Measurements from ENCODE around the gene KRTAP4-8. TPM values are rescaled to one million over a fixed set of nuclear protein-coding genes. Genes with fewer than 3 reads are reported as not detected.
"Not testable (repeated sequence)": the region's sequence is repeated elsewhere in the genome, so short reads cannot be mapped to it uniquely, and the experiment has no call there.

The KRTAP4-8 gene
- total RNA-seq, 2 experiments from 2014 or later: not detected

- POLR2A ChIA-PET: no interaction called here
- peaks cover 4% of the 10 kb centered on the region for H3K9me3 Mint-ChIP-seq
- H3K4me1 Mint-ChIP-seq (ENCODE audit: low read depth): no peaks in the 10 kb centered on the region
- H3K27ac Mint-ChIP-seq: no peak overlapping the region
- CTCF ChIA-PET: no interaction called here
- H3K36me3 Mint-ChIP-seq: no peaks in the 10 kb centered on the region
- DNase-seq: no peak
- no peak overlapping the region for H3K4me3 Mint-ChIP-seq
- H3K27me3 Mint-ChIP-seq: peaks cover 25% of the 10 kb centered on the region
- intact Hi-C loops (cut with micrococcal nuclease): no loop called here
Measured at GRCh38 chr17:41057547-41057946, 40.4 kb downstream of the KRTAP4-8 start.

GRCh38 chr17:41055130-41055529 is 42.8 kb downstream of the KRTAP4-8 start, which contains the start of gene KRTAP2-2:
KRTAP2-2 (minus strand) TSS chr17:41055230; CDS start chr17:41055211, 19 bp downstream.
- POLR2A ChIA-PET; CTCF ChIA-PET; intact Hi-C loops (cut with micrococcal nuclease); H3K9me3 Mint-ChIP-seq; DNase-seq; H3K27ac Mint-ChIP-seq; H3K4me3 Mint-ChIP-seq; H3K36me3 Mint-ChIP-seq; H3K4me1 Mint-ChIP-seq (ENCODE audit: low read depth): not testable (repeated sequence)
- H3K27me3 Mint-ChIP-seq: peaks cover 20% of the 10 kb centered on the region

GRCh38 chr17:41054556-41054955 is 43.4 kb downstream of the KRTAP4-8 start:
- POLR2A ChIA-PET; DNase-seq; H3K4me1 Mint-ChIP-seq (ENCODE audit: low read depth); H3K4me3 Mint-ChIP-seq; H3K36me3 Mint-ChIP-seq; intact Hi-C loops (cut with micrococcal nuclease); H3K27ac Mint-ChIP-seq; H3K9me3 Mint-ChIP-seq; CTCF ChIA-PET: not testable (repeated sequence)
- H3K27me3 Mint-ChIP-seq: peaks cover 19% of the 10 kb centered on the region

GRCh38 chr17:41054025-41054424 is 43.9 kb downstream of the KRTAP4-8 start:
- POLR2A ChIA-PET: no interaction called here
- peaks cover 17% of the 10 kb centered on the region for H3K27me3 Mint-ChIP-seq
- H3K4me1 Mint-ChIP-seq (ENCODE audit: low read depth): no peaks in the 10 kb centered on the region

GRCh38 chr17:41052566-41052965 is 45.4 kb downstream of the KRTAP4-8 start:
- H3K9me3 Mint-ChIP-seq: peaks cover 3% of the 10 kb centered on the region
- DNase-seq: no peak
- no peak overlapping the region for H3K27ac Mint-ChIP-seq
- H3K4me3 Mint-ChIP-seq: no peak overlapping the region
- POLR2A ChIA-PET: no interaction called here
- intact Hi-C loops (cut with micrococcal nuclease): no loop called here
- H3K4me1 Mint-ChIP-seq (ENCODE audit: low read depth): no peaks in the 10 kb centered on the region
- H3K36me3 Mint-ChIP-seq: no peaks in the 10 kb centered on the region
- CTCF ChIA-PET: interaction anchor here (0.6 kb wide), 1 partner anchor 618 kb away, joined by 3 read pairs; no protein-coding TSS in a partner anchor
- peaks cover 18% of the 10 kb centered on the region for H3K27me3 Mint-ChIP-seq

More at GRCh38 chr17:41054025-41054424, 43.9 kb downstream of the KRTAP4-8 start:
- no peak overlapping the region for H3K27ac Mint-ChIP-seq
- peaks cover 4% of the 10 kb centered on the region for H3K9me3 Mint-ChIP-seq
- intact Hi-C loops (cut with micrococcal nuclease): no loop called here
- CTCF ChIA-PET: no interaction called here
- H3K4me3 Mint-ChIP-seq: no peak overlapping the region
- no peak for DNase-seq
- H3K36me3 Mint-ChIP-seq: no peaks in the 10 kb centered on the region

- CTCF ChIA-PET: no interaction called here
- Mint-ChIP-seq H3K4me3 (no peak overlapping the region), H3K36me3 (no peaks in the 10 kb centered on the region), H3K4me1 (ENCODE audit: low read depth) (no peaks in the 10 kb centered on the region), H3K9me3 (no peaks in the 10 kb centered on the region), H3K27ac (no peak overlapping the region), H3K27me3 (peaks cover 22% of the 10 kb centered on the region)
- POLR2A ChIA-PET: no interaction called here
- no peak for DNase-seq
- intact Hi-C loops (cut with micrococcal nuclease): no loop called here
Measured at GRCh38 chr17:41049110-41049509, 48.8 kb downstream of the KRTAP4-8 start.

GRCh38 chr17:41048441-41048840 is 49.5 kb downstream of the KRTAP4-8 start:
- peaks cover 22% of the 10 kb centered on the region for H3K27me3 Mint-ChIP-seq
- H3K27ac Mint-ChIP-seq: no peak overlapping the region
- H3K9me3 Mint-ChIP-seq: peaks cover 3% of the 10 kb centered on the region
- no peak for DNase-seq
- intact Hi-C loops (cut with micrococcal nuclease): no loop called here
- no peak overlapping the region for H3K4me3 Mint-ChIP-seq
- H3K4me1 Mint-ChIP-seq (ENCODE audit: low read depth): no peaks in the 10 kb centered on the region
- H3K36me3 Mint-ChIP-seq: no peaks in the 10 kb centered on the region
- POLR2A ChIA-PET: no interaction called here
- CTCF ChIA-PET: no interaction called here

Other genes starting within 250 kb of the KRTAP4-8 start
- gene KRT12, start 230.9 kb downstream of the KRTAP4-8 start, total RNA-seq: not detected
- gene KRT20, start 212.9 kb downstream of the KRTAP4-8 start, total RNA-seq: not detected
- gene KRT23, start 160.5 kb downstream of the KRTAP4-8 start, total RNA-seq: not detected
- not detected for gene KRT39, start 131.2 kb downstream of the KRTAP4-8 start, total RNA-seq
- not detected for gene KRT40, start 113.8 kb downstream of the KRTAP4-8 start, total RNA-seq
- gene KRTAP3-3, start 104.0 kb downstream of the KRTAP4-8 start, total RNA-seq: not detected
- gene KRTAP3-2, start 98.2 kb downstream of the KRTAP4-8 start, total RNA-seq: not detected
- not detected for gene KRTAP3-1, start 89.0 kb downstream of the KRTAP4-8 start, total RNA-seq
- not detected for gene KRTAP1-5, start 70.9 kb downstream of the KRTAP4-8 start, total RNA-seq
- gene KRTAP1-4, start 67.9 kb downstream of the KRTAP4-8 start, total RNA-seq: not detected
- not detected for gene KRTAP1-3, start 63.3 kb downstream of the KRTAP4-8 start, total RNA-seq
- not detected for gene KRTAP1-1, start 56.7 kb downstream of the KRTAP4-8 start, total RNA-seq
- not detected for gene KRTAP2-1, start 50.8 kb downstream of the KRTAP4-8 start, total RNA-seq
- not detected for gene KRTAP2-2, start 42.9 kb downstream of the KRTAP4-8 start, total RNA-seq
- gene KRTAP2-3, start 38.0 kb downstream of the KRTAP4-8 start, total RNA-seq: not detected
- gene KRTAP2-4, start 32.3 kb downstream of the KRTAP4-8 start, total RNA-seq: not detected
- gene KRTAP4-7, start 14.0 kb downstream of the KRTAP4-8 start, total RNA-seq: not detected
- not detected for gene KRTAP4-16, start 4.1 kb upstream of the KRTAP4-8 start, total RNA-seq
- not detected for gene KRTAP4-9, start 7.2 kb upstream of the KRTAP4-8 start, total RNA-seq
- gene KRTAP4-11, start 20.2 kb upstream of the KRTAP4-8 start, total RNA-seq: not detected
- gene KRTAP4-12, start 26.0 kb upstream of the KRTAP4-8 start, total RNA-seq: not detected
- gene KRTAP4-6, start 42.4 kb upstream of the KRTAP4-8 start, total RNA-seq: not detected
- gene KRTAP4-5, start 51.7 kb upstream of the KRTAP4-8 start, total RNA-seq: not detected
- not detected for gene KRTAP4-4, start 62.6 kb upstream of the KRTAP4-8 start, total RNA-seq
- not detected for gene KRTAP4-3, start 70.1 kb upstream of the KRTAP4-8 start, total RNA-seq
- not detected for gene KRTAP4-2, start 80.1 kb upstream of the KRTAP4-8 start, total RNA-seq
- gene KRTAP4-1, start 86.8 kb upstream of the KRTAP4-8 start, total RNA-seq: not detected
- not detected for gene KRTAP9-1, start 91.7 kb upstream of the KRTAP4-8 start, total RNA-seq
- gene KRTAP9-2, start 128.5 kb upstream of the KRTAP4-8 start, total RNA-seq: not detected
- gene KRTAP9-3, start 134.3 kb upstream of the KRTAP4-8 start, total RNA-seq: not detected
- not detected for gene KRTAP9-8, start 139.9 kb upstream of the KRTAP4-8 start, total RNA-seq
- not detected for gene KRTAP9-4, start 151.5 kb upstream of the KRTAP4-8 start, total RNA-seq
- gene KRTAP9-9, start 157.2 kb upstream of the KRTAP4-8 start, total RNA-seq: not detected
- not detected for gene KRTAP9-6, start 167.2 kb upstream of the KRTAP4-8 start, total RNA-seq
- not detected for gene KRTAP9-7, start 177.6 kb upstream of the KRTAP4-8 start, total RNA-seq
- not detected for gene KRTAP29-1, start 204.7 kb upstream of the KRTAP4-8 start, total RNA-seq
- gene KRTAP16-1, start 211.2 kb upstream of the KRTAP4-8 start, total RNA-seq: not detected
- gene KRTAP17-1, start 217.6 kb upstream of the KRTAP4-8 start, total RNA-seq: not detected